GM21529 (cell line): ENCODE measurements around the gene TEX9.
"Not testable (repeated sequence)": the region's sequence is repeated elsewhere in the genome, so short reads cannot be mapped to it uniquely, and the experiment has no call there.

Experiments
- ATAC-seq: cut with Tn5 transposase; IDR thresholded peaks from one replicate; pipeline ENCODE4 v1.9.1; 2021; ENCODE audit not compliant: unreplicated experiment

Gene TEX9

GRCh38 chr15:56361987-56362386 is 3.2 kb upstream of the TEX9 start:
- ATAC-seq: no peak

- no peak for ATAC-seq
Observed at GRCh38 chr15:56366211-56366610, 985 bp downstream of the TEX9 start.

GRCh38 chr15:56367156-56367555 is 1.9 kb downstream of the TEX9 start:
- ATAC-seq: no peak

- no peak for ATAC-seq
Observed at GRCh38 chr15:56369234-56369633, 4.0 kb downstream of the TEX9 start.

- ATAC-seq: peak; percentile 81
Observed at GRCh38 chr15:56371495-56372147, 6.4 kb downstream of the TEX9 start.

GRCh38 chr15:56374693-56375092 is 9.5 kb downstream of the TEX9 start:
- not testable (repeated sequence) for ATAC-seq

- ATAC-seq: not testable (repeated sequence)
Observed at GRCh38 chr15:56377822-56378221, 12.6 kb downstream of the TEX9 start.

- ATAC-seq: no peak
Observed at GRCh38 chr15:56383010-56383409, 17.8 kb downstream of the TEX9 start.

GRCh38 chr15:56385908-56386307 is 20.7 kb downstream of the TEX9 start:
- ATAC-seq: no peak

GRCh38 chr15:56390739-56391267 is 25.6 kb downstream of the TEX9 start:
- ATAC-seq: no peak

GRCh38 chr15:56393277-56393676 is 28.1 kb downstream of the TEX9 start:
- ATAC-seq: no peak

GRCh38 chr15:56394909-56395308 is 29.7 kb downstream of the TEX9 start:
- ATAC-seq: no peak

- ATAC-seq: not testable (repeated sequence)
Observed at GRCh38 chr15:56397325-56397724, 32.1 kb downstream of the TEX9 start.

- ATAC-seq: not testable (repeated sequence)
Observed at GRCh38 chr15:56399209-56399608, 34.0 kb downstream of the TEX9 start.

- ATAC-seq: no peak
Observed at GRCh38 chr15:56410721-56411120, 45.5 kb downstream of the TEX9 start.

GRCh38 chr15:56411122-56411749 is 46.0 kb downstream of the TEX9 start:
- no peak for ATAC-seq

- not testable (repeated sequence) for ATAC-seq
Observed at GRCh38 chr15:56413114-56413733, 48.0 kb downstream of the TEX9 start.

GRCh38 chr15:56425276-56425675 is 60.0 kb downstream of the TEX9 start:
- ATAC-seq: no peak

- no peak for ATAC-seq
Observed at GRCh38 chr15:56425976-56426375, 60.8 kb downstream of the TEX9 start.

GRCh38 chr15:56428821-56429458 is 63.7 kb downstream of the TEX9 start:
- ATAC-seq: no peak

- ATAC-seq: no peak
Observed at GRCh38 chr15:56432304-56432703, 67.1 kb downstream of the TEX9 start.
